Activated T-helper 1 cell treated with Interleukin-2 at 50 U/mL for 16 hours (primary cell): Measurements from ENCODE around the gene URM1.
"Not testable (repeated sequence)": the region's sequence is repeated elsewhere in the genome, so short reads cannot be mapped to it uniquely, and the experiment has no call there.

Experiments used
- DNase-seq: peaks from one replicate; pipeline ENCODE4 v3.0.0-alpha.2; 2020; ENCODE audit warnings: low read depth

Gene URM1

GRCh38 chr9:128370752-128371629 lies at the start of gene URM1:
TSS of gene URM1 (plus strand) at chr9:128371374. CDS start at chr9:128371381, 7 bp downstream.
- peak; percentile 97 for DNase-seq

- no peak for DNase-seq
Measured at GRCh38 chr9:128321879-128322403, 49.2 kb upstream of the URM1 start.

- peak; percentile 87 for DNase-seq
Measured at GRCh38 chr9:128322404-128323211, 48.6 kb upstream of the URM1 start, which contains the start of the genes COQ4 and TRUB2. TSS of gene COQ4 (plus strand) at chr9:128322839. CDS start at chr9:128322859, 20 bp downstream. TSS of gene TRUB2 (minus strand) at chr9:128322447. CDS start at chr9:128322408, 39 bp downstream.

GRCh38 chr9:128323212-128323730 lies 47.9 kb upstream of the URM1 start:
- no peak for DNase-seq

- DNase-seq = no peak
Measured at GRCh38 chr9:128323791-128324190, 47.4 kb upstream of the URM1 start.

- DNase-seq = no peak
Measured at GRCh38 chr9:128324401-128324800, 46.8 kb upstream of the URM1 start.

- no peak for DNase-seq
Measured at GRCh38 chr9:128325629-128326028, 45.5 kb upstream of the URM1 start.

GRCh38 chr9:128333451-128333869 lies 37.7 kb upstream of the URM1 start:
- no peak for DNase-seq

GRCh38 chr9:128335161-128335560 lies 36.0 kb upstream of the URM1 start:
- no peak for DNase-seq

GRCh38 chr9:128335914-128336313 lies 35.3 kb upstream of the URM1 start:
- DNase-seq = no peak

- DNase-seq = no peak
Measured at GRCh38 chr9:128337936-128338335, 33.2 kb upstream of the URM1 start.

- DNase-seq = not testable (repeated sequence)
Measured at GRCh38 chr9:128338852-128339614, 32.1 kb upstream of the URM1 start.

- peak; percentile 77 for DNase-seq
Measured at GRCh38 chr9:128339761-128340690, 31.1 kb upstream of the URM1 start, which contains the start of gene SLC27A4. TSS of gene SLC27A4 (plus strand) at chr9:128340527. CDS start at chr9:128343133, 2,606 bp downstream.

GRCh38 chr9:128340691-128341434 lies 30.3 kb upstream of the URM1 start:
- DNase-seq = no peak

- DNase-seq = peak; percentile 43
Measured at GRCh38 chr9:128341435-128341849, 29.7 kb upstream of the URM1 start.

GRCh38 chr9:128342971-128343680 lies 28.0 kb upstream of the URM1 start:
- no peak for DNase-seq

GRCh38 chr9:128343855-128344254 lies 27.3 kb upstream of the URM1 start:
- DNase-seq = no peak

- no peak for DNase-seq
Measured at GRCh38 chr9:128344931-128345605, 26.1 kb upstream of the URM1 start.
